GM18951 (cell line): ENCODE results near the gene ZBTB17.

Source experiments
- POLR2A ChIP-seq: IDR thresholded peaks from 4 replicates; pipeline ENCODE4 v1.6.1; 2011; ENCODE audit warnings: mild to moderate bottlenecking; ENCODE audit not compliant: insufficient read length, insufficient read depth; ENCODE audit errors: extremely low read depth
- in situ Hi-C: fragments of 300-500 bp; cut with MboI; formaldehyde crosslinking; loops from one replicate; pipeline ENCODE4 v1.12.0; 2022; ENCODE audit warnings: low sequenced_read_pairs, mixed read lengths, inconsistent platforms; ENCODE audit not compliant: unreplicated experiment

ZBTB17 gene

DNA sequence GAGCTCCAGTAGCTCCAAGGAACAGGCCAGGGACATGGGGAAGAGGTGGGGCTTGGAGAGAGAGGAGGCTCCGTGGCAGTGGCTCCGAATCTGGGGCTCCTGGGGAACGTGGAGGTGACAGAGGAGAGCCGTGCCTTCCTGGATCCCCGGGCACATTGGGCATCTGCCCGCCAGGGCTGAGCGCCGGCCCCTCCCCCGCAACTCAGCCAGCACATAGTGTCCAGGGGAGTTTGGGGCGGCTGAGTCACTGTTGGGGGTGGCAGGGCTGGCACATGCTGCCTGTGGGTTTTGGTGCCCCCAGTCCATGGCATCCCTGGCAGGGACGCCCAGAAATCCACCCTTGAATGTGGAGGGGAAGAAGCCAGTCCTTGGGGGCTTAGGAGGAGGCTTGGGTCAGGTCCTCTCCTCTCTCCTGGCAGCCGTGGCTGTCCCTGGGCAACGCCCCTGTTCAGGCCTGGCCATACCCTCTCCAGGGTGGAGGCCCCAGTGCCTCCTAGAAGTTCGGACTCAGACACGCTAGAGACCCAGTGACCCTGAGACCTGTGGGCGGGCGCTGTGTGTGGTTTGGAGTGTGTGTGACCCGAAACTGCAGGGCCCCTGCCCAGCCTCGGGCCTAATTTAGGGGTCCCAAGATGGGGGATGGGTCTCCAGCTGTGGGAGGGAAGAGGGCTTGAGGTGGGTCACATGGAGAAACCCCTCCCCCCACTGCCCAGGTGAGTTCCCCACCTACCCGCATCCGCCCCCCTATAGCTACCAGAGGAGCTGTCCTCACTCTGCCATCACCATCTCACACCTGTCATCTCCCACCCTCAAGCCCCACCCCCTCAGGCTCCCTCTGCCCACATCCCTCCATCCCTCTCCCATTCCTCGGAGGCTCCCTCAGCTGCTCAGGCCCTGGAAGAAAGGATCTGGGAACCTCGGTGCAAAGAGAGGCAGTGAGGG is 40.3 kb upstream of the ZBTB17 start:
- in situ Hi-C loops = no loop called here
- no peak for TF ChIP-seq POLR2A

DNA sequence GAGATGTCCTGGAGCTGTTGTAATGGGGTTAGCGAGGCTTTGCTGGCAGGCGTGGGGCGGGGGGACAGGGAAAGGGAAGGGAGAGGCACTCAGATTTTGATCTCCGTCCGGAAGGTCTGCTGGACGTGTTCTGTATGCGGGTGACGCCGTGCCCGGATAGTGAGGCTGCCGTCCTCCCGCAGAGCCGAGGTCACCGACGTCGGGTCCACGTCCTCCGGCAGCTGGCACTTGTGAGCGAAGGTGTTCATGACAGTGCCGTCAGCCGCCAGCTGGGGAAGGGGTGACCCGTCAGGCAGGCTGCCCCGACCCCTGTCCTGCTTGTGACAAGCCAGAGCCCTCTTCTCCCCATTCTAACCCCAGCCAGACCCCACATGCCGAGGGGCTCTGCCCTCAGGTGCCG is 39.6 kb upstream of the ZBTB17 start:
- no peak for TF ChIP-seq POLR2A
- in situ Hi-C loops = no loop called here

DNA sequence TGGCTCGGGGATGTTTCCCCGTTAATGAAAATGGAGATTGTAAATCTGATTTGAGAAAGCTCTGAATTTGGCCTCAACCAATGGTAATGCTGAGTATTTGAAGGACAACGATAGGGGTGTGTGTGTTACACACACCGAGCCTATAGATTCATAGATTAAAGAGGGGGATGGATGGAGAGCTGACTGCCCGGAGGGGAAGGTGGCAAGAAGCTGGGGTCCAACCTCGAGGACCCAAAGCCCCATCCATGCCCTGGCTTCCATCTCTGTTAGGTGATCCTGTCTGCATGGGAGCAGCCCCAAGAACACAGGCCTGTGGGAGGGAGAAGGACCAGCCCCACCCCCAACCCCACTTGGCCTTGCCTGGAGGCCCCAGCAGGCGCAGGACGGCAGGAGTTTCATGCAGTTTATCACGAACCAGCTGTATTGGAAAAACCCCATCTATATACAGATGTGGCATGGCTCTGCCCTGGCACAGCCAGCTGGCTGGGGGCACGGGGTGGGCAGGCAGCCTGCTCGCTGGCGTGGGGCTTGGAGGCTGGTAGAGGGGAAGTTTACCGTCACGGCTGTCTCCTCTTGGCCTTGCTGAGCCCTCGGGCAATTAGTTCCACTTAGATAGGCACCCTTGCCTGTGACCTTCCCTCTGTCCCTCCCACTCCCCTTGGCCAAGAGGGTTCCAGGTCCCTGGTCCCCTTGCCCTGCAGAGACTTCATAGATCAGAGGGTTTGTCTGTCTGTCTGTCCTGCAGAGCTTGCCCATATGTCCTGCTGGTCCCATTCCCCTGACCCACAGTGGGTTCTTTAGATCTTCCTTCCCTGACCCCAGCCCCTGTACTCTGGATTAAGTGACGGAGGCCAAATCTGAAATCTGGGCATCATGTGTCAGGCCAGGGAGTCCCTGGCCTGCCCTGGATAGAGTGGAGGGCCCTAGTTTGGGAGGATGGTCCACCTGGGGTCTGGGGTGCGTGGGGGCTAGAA is 38.9 kb upstream of the ZBTB17 start:
- in situ Hi-C loops = no loop called here
- TF ChIP-seq POLR2A = no peak

DNA sequence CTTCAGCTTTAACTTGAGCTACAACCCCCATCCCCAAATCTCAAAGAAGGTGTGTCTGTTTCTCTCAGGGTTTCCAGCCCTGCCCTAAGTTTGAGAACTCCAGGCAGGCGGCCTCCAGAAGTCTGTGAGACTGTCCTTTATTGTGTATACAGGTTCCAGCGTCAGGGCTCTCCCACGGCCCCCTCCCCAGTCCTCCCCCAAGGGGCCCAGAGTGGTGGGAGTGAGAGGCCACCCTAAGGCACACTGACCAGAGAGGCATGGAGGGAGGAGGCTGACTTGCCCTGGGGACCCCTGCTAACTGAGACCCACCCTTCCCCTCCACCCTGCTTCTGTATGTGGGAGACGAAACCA is 38.0 kb upstream of the ZBTB17 start:
- TF ChIP-seq POLR2A = no peak
- in situ Hi-C loops = no loop called here

DNA sequence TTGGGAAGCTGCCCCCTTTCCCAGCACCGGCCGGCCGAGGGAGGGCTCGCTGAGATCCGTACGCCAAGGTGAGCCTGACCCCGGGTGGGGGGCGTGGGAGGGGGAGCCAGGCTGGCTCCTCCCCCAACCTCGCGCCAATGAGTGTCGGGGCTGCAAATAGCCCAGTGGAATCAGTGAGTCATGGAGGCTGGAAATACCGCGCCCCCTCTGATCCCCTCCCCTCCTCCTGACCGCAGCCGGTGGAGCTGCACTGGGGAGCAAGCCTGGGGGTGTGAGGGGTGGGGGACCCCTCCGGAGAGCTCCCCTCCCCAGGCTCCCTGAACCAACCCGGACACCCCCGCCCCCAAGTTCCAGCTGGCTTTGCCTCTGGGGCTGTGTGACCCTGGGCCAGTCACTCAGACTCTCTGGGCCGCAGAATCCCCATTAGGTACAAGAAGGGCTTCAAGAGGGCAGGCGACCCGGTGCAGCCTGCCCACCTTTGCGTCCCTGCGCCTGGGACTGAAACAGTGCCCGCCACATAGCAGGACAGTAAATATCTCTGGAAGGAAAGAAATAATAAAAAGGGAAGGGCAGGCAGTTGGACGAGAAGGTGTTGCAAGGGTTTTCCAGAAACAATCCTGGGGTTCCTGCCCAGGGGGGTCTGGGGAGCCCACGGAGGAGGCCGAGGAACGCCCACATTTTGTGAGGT is 37.5 kb upstream of the ZBTB17 start:
- in situ Hi-C loops = no loop called here
- no peak for TF ChIP-seq POLR2A

DNA sequence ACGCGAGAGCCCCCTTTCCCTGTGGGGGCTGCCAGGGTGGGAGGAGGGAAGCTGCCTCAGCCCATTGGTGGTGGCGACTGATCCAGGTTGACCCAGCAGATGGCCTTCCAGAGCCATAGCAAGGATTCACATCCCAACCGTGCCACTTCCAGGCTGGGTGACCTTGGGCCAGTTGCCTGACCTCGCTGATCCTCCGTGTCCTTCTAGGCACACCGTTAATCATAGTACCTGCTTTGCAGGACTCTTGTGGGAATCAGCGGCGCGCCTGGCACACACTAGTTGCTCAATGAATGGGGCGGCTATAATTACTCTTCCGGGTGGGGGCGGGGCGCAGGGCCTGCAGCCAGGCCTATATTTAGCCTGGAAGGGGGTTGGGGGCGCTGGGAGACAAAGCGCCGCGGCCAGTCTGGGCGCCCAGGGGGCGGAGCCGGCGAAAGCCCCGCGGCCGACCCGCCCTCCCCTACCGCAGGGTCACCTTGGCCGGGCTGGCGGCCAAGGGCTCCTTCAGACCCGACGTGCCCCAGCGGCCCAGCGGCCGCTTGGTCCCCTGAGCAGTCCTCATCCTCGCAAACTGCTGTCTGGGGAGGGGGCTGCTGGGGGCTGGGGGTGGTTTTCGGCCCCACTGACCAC is 36.8 kb upstream of the ZBTB17 start:
- no peak for TF ChIP-seq POLR2A
- in situ Hi-C loops = no loop called here

DNA sequence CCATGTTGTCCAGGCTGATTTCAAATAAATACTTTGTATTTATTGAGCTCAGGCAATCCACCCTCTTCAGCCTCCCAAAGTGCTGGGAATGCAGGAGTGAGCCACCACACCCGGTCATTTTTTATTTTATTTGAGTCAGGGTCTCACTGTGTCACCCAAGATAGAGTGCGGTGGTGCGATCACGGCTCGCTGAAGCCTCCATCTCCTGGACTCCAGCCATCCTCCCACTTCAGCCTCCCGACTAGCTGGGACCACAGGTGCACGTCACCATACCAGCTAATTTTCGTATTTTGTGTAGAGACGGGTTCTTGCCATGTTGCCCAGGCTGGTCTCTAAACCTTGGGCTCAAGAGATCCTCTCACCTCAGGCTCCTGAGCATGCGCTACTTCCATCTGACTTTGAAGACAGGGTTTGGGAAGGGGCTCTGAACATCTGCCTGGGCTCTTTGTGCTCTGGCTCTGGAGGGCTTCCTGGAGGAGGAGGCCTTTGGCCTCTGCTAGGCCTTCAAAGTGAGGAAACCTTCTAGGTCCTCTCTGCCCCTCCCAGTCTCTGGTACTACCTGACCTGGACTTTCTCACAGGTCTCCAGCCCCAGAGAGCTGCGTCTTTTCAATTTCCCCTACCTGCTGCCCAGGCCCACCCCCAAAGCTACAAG is 36.2 kb upstream of the ZBTB17 start:
- in situ Hi-C loops = no loop called here
- no peak for TF ChIP-seq POLR2A

DNA sequence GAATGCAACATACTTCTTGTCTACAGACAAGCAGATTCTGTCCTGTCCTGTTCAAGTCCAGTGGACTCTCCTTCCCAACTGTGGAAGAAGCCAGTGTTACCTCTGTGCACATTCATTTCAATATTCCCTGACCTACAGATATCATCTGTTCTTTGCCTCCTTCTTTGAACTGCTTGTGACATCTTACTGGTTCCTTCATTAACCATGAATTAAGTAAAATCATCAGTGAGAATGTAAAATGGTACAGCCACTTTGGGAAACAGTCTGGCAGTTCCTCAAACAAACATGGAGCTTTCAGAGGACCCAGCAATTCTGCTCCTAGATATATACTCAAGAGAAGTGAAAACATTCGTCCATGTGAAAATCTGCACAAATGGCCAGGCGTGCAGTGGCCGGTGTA is 34.9 kb upstream of the ZBTB17 start:
- in situ Hi-C loops = no loop called here
- TF ChIP-seq POLR2A = no peak

DNA sequence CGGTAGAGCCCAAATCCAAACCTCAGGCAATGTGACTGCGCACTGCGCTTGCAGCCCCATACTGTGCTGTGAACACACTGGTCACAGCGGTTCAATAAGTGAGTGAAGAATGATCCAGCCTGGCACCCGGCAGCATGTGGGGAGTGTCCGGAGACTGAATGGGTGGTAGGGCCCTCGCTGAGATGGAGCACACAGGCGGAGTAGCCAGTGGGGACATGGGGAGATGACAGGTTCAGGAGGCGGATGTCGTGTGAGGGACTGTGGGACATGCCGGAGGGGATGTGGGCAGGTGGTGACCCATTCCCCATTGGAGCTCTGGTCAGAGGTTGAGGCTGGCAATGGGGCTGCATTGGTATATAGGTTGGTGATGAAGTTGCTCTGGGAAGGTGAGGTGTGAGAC is 33.8 kb upstream of the ZBTB17 start:
- in situ Hi-C loops = loop anchor here (10.0 kb wide), 1 partner anchor 205 kb away; the partner anchor contains the start of gene UQCRHL
- no peak for TF ChIP-seq POLR2A

DNA sequence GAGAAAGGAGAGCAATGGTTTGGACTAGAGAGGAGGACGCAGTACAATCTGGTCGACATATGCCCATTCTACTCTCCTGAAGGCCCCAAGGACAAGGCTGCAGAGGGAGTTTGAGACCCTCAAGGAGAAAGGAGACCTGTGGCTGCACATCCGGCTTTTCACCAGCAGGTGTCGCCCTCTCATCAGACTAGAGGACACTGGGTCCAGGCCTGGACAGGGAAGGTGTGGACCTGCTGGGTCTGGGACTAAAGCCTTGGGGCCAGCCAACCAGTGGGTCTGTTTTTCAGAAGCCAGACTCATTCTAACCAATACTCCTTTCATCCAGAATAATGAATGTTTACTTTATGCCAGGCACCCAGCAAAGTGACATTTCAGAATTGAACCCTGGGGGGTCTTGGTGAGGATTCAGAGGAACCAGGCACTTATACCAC is 33.1 kb upstream of the ZBTB17 start:
- in situ Hi-C loops = loop anchor here (10.0 kb wide), 1 partner anchor 204 kb away; the partner anchor contains the start of gene UQCRHL
- no peak for TF ChIP-seq POLR2A

DNA sequence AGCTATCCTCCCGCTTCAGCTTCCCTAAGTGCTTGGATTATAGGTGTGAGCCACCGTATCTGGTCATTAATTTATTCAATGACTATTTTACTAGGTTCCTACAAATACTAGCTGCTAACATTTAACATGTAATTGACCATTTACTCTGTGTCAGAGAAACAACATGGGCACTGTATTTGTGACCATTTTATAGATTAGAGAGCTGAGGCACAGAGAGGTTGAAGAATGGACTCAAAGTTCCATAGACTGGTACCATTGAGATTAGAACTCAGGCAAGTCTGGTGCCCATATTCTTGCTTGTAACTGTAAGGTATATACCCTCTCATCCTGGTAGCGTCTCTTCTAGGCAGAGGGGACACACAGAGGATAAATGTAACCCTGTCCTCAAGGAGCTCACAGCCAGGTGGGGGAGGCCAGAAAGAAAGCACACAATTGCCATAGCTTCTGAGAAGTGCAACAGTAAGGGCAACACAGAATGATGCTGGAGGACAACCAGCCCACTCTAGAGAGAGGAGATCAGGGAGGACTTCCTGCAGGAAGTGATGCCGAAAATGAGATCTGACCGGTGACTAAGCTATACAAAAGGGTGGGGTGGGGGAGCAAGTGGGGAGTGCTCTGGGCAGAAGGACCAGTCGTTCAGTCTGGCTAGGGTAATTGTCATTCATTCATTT is 31.9 kb upstream of the ZBTB17 start:
- no peak for TF ChIP-seq POLR2A
- in situ Hi-C loops = loop anchor here (10.0 kb wide), 1 partner anchor 203 kb away; the partner anchor contains the start of gene UQCRHL
